ENCODE measurements around the gene UBL4B.

UBL4B gene

DNA sequence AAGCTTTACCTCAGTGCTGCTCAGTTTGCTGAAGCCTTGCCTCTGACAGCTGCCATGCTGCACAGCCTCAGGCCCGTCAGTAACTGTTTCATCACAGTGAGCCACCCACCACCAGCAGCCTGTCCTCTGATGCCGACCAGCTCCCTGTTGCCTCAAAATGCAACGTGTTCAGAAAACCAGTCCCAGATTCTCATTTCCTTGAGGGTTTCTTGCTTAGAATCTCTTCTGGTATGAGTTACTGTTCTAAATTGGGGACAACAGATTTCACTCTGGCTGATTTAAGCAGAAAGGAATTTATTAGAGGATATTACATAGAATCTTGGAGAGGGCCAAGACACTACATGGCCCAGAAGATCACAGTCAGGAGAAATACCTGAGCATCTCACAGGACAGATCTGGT, 11.0 kb downstream of the UBL4B start:
- no peak overlapping the region for H3K4me3 Mint-ChIP-seq
- peaks cover 6% of the 10 kb centered on the region for H3K9me3 Mint-ChIP-seq
- peaks cover 10% of the 10 kb centered on the region for H3K4me1 Mint-ChIP-seq
- no peak overlapping the region for H3K27ac Mint-ChIP-seq
- ATAC-seq (no peak), DNase-seq (ENCODE audit: low spot score in 2 of 2) (no peak)
- peaks cover 26% of the 10 kb centered on the region for H3K36me3 Mint-ChIP-seq

DNA sequence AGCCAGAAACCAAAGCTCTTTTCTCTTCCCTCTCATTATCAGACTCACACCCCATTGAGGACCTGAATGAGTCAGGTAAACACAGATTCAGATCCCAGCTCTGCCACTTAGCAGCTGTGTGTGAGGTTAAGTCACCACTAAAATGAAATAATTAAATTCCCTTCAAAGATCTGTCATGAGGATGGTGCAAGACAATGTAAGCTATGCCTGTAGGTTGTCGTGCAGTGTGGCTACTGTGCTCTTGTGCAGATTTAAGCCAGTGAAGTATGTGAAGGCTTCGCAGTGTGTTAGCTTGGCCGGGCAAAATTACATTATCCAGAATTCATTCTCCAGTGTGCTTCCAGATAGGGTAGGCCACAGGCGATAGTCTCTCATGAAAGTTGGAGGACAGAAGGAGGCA, 13.6 kb downstream of the UBL4B start:
- ATAC-seq (no peak), DNase-seq (ENCODE audit: low spot score in 2 of 2) (no peak)
- Mint-ChIP-seq H3K4me1 (peaks cover 4% of the 10 kb centered on the region), H3K4me3 (no peak overlapping the region), H3K36me3 (peaks cover 10% of the 10 kb centered on the region), H3K9me3 (no peaks in the 10 kb centered on the region), H3K27ac (no peak overlapping the region)

DNA sequence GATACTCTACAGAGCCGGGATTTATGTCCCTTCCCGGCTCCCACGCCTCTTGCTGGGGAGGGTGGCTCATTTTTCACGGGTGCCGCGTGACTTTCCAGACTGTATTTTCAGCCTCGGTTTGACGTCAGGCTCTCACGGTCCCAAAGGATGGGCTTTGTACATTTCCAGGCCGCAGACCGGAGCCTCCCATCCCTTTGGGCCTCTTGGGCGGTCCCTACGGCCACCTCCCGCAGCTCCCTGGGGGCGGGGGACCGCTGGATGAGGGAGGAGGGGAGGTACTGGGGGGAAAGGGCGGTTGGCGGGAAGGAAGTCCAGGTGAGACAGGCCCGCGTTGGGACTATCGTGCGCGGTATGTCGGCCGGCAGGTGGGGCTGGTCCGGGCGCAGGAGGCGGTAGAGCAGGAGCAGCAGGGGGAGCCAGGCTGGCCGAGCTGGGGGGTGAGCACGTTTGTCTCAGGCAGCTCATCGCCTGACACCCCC, 17.9 kb downstream of the UBL4B start:
- ATAC-seq (no peak), DNase-seq (ENCODE audit: low spot score in 2 of 2) (no peak)
- H3K4me3 Mint-ChIP-seq, result no peak overlapping the region
- H3K9me3 Mint-ChIP-seq, result no peaks in the 10 kb centered on the region
- no peaks in the 10 kb centered on the region for H3K4me1 Mint-ChIP-seq
- H3K36me3 Mint-ChIP-seq, result no peaks in the 10 kb centered on the region
- no peak overlapping the region for H3K27ac Mint-ChIP-seq

DNA sequence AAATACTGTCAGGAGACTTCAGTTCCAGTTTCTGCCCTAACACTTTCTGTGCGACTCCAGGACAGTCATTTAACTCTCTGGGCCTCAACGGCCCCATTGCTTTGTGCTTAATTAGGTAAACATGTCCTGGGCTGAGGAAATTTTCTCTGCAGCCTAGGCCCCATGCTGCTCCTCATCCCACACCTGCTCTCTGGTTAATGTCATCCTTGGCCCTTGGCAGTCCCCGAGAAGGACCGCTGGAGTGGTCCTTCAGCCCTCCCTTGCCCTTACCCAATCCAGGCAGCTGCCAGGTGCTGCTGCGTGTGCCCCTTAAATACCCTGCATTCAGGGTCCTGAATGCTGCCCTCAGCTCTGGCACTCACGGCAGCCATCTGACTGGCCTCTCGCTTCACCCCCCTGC, 18.7 kb downstream of the UBL4B start:
- DNase-seq (ENCODE audit: low spot score in 2 of 2) (no peak), ATAC-seq (no peak)
- Mint-ChIP-seq H3K36me3 (no peaks in the 10 kb centered on the region), H3K27ac (no peak overlapping the region), H3K9me3 (no peaks in the 10 kb centered on the region), H3K4me3 (no peak overlapping the region), H3K4me1 (no peaks in the 10 kb centered on the region)

DNA sequence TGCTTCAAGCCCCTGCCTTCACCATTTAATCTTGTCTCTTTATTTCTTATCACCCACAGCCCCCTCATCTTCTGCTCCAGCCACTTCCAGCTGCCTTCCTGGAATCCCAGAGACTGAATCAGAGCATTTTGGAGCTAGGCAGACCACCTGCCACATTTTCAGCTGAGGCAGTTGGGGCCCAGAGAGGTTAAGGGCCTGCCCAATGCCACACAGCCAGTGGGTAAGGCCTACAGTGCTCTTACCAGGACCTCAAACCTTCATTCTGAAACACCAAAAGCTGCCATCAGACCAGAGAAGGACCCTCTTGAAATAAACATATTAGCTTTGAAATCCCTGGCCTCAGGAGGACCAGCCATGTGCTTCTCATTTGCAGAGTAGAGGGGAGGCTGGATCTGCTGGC, 20.4 kb downstream of the UBL4B start:
- H3K9me3 Mint-ChIP-seq, result no peaks in the 10 kb centered on the region
- ATAC-seq, result no peak
- H3K27ac Mint-ChIP-seq, result no peak overlapping the region
- DNase-seq (ENCODE audit: low spot score in 2 of 2), result no peak
- peaks cover 9% of the 10 kb centered on the region for H3K4me1 Mint-ChIP-seq
- no peak overlapping the region for H3K4me3 Mint-ChIP-seq
- no peaks in the 10 kb centered on the region for H3K36me3 Mint-ChIP-seq

DNA sequence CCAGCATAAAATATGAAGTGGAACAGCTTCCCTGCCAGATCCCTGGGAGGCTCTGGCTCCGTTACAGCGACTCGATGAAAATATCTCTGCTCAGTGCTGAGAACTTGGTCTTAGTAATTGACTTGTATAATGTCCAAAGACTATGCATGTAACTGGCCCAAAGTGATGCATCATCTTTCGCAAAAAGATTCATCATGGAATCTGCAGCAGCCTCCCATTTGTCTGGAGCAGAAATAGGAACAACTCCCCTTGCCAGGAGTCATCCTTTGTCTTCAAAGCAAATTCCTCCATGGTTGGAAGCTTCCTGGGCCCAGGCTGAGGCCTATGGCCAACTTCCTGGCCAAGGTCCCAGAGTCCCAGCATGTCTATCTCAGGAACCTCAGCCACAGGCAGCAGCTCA, 21.2 kb downstream of the UBL4B start:
- H3K4me3 Mint-ChIP-seq, result no peak overlapping the region
- no peak overlapping the region for H3K27ac Mint-ChIP-seq
- H3K4me1 Mint-ChIP-seq, result peaks cover 11% of the 10 kb centered on the region
- H3K9me3 Mint-ChIP-seq, result no peaks in the 10 kb centered on the region
- H3K36me3 Mint-ChIP-seq, result no peaks in the 10 kb centered on the region
- no peak for ATAC-seq
- no peak for DNase-seq (ENCODE audit: low spot score in 2 of 2)

DNA sequence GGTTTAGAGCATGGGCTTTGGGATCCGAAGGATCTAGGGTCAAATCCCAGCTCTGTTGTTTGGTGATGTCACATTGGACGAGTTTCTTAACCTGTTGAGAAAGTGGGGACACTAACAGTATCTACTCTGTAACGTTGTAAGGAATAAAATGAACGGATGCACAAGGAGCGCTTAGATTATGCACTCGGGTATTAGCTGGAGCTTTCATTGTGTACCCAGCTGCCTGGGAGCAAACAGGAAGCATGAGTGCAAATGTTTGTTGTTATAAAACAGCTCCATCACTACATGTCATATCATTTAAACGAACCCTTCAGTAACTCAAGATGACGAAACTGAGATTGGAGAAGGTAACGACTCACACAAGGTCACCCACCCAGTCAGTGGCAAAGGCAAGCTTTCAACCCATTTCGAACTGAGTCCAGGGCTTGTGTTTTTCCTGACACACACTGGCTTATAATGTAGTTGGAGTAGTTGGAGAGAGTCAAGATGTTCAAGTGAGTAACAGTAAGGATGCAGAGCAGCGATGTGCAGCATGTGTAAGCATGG, 21.9 kb downstream of the UBL4B start:
- Mint-ChIP-seq H3K4me1 (peaks cover 11% of the 10 kb centered on the region), H3K36me3 (no peaks in the 10 kb centered on the region), H3K4me3 (no peak overlapping the region), H3K9me3 (no peaks in the 10 kb centered on the region), H3K27ac (no peak overlapping the region)
- no peak for DNase-seq (ENCODE audit: low spot score in 2 of 2)
- no peak for ATAC-seq

DNA sequence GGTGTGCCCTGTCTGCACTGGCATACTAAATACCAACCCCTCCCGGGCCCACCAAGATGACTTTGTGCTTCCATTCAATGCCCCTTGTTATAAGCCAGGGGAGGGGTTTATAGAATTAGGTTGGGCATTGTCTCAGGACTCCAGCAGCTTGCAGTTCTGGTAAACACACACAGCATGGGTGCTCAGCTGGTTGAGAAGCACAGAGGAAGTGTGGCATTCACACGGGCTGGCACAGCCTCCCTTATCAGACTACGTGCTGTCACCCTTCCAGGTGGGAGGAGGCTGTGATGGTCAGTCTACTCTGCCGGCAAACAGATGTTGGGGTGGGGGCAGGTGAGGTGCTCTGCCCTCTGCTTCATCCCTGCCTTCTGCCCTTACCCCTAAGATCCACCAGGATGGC, 23.0 kb downstream of the UBL4B start:
- ATAC-seq (peak; percentile 18), DNase-seq (ENCODE audit: low spot score in 2 of 2) (no peak)
- no peaks in the 10 kb centered on the region for H3K9me3 Mint-ChIP-seq
- H3K36me3 Mint-ChIP-seq, result no peaks in the 10 kb centered on the region
- H3K27ac Mint-ChIP-seq, result no peak overlapping the region
- H3K4me3 Mint-ChIP-seq, result no peak overlapping the region
- H3K4me1 Mint-ChIP-seq, result peaks cover 11% of the 10 kb centered on the region

DNA sequence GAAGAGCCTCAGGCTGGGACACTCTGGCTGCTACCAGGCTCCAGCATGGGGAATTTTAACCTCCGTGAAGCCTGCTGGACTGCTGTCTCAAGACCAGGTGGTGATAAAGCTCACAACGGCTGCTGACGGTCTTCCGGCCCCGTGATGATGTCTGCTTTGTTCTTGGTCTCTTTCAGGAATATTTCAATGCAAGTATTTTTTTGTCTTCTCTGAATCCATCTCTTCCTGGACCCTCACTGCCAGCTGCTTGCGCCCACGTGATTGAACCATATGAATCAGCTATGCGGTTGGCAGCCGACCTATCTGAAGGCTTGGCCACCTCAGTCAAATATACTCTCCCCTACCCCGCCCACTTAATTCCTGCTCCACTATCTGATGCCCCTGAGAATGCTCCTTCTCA, 23.4 kb downstream of the UBL4B start:
- Mint-ChIP-seq H3K27ac (no peak overlapping the region), H3K4me3 (no peak overlapping the region), H3K36me3 (no peaks in the 10 kb centered on the region), H3K9me3 (no peaks in the 10 kb centered on the region), H3K4me1 (peaks cover 11% of the 10 kb centered on the region)
- no peak for ATAC-seq
- no peak for DNase-seq (ENCODE audit: low spot score in 2 of 2)

DNA sequence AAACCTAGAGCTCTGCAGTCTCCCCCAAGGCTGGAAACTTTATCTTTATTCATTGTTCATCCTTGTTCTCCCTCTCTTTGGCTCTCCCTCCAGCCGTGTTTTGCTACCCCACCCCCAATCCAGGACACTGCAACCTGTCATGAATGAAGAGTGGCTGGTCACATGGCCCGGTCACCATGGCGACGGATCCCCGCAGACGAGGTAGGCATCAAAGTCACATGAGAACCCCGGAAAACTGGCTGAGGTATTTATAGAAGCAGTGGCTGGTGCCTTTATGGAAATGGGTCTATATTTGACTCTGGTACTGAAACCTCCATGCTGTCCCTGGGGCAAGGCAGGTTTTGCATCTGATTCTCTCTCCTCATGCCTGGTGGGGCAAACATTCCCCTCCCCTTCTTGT, 24.7 kb downstream of the UBL4B start:
- Mint-ChIP-seq H3K9me3 (no peaks in the 10 kb centered on the region), H3K36me3 (no peaks in the 10 kb centered on the region), H3K4me3 (no peak overlapping the region), H3K27ac (no peak overlapping the region), H3K4me1 (peaks cover 11% of the 10 kb centered on the region)
- DNase-seq (ENCODE audit: low spot score in 2 of 2) (no peak), ATAC-seq (peak; percentile 37)

DNA sequence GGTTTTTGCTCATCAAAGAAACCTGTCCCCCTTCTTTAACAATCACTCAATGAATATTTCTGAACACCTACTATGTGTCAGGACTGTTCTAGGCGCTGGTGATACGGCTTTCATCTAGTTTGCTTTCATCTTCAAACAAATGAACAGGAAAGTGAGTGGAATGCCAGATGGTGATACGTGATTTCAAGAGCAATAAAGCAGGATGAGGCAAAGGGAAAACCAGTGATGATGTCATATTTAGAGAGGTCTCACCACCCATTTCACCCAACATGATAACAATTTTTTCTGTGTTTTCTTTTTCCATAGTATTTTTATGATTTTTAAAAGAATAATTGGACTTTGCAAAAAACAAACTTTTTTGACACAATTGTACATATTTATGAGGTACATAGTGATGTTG, 26.7 kb downstream of the UBL4B start:
- Mint-ChIP-seq H3K36me3 (no peaks in the 10 kb centered on the region), H3K9me3 (no peaks in the 10 kb centered on the region), H3K4me3 (no peak overlapping the region), H3K27ac (no peak overlapping the region), H3K4me1 (peaks cover 11% of the 10 kb centered on the region)
- DNase-seq (ENCODE audit: low spot score in 2 of 2) (no peak), ATAC-seq (no peak)

DNA sequence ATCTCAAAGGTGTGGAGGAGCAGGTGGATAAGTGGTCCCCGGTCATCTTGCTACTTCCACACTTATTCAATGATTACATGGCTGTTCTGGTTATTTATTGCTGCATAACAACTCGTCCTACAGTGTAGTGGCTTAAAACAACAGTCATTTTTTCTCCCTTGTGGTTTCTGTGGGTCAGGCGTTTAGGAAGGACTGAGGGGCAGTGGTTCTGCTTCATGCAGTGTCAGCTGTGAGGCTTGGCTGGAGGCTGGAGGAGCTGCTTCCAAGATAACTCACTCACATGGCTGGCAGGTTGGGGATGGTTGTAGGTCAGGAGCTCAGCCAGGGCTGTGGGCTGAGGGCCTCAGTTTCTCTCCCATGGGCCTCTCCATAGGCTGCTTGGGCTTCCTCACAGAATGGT, 32.1 kb downstream of the UBL4B start:
- no peaks in the 10 kb centered on the region for H3K36me3 Mint-ChIP-seq
- no peaks in the 10 kb centered on the region for H3K9me3 Mint-ChIP-seq
- no peaks in the 10 kb centered on the region for H3K4me1 Mint-ChIP-seq
- H3K27ac Mint-ChIP-seq, result no peak overlapping the region
- DNase-seq (ENCODE audit: low spot score in 2 of 2) (no peak), ATAC-seq (peak; percentile 19)
- H3K4me3 Mint-ChIP-seq, result no peak overlapping the region

DNA sequence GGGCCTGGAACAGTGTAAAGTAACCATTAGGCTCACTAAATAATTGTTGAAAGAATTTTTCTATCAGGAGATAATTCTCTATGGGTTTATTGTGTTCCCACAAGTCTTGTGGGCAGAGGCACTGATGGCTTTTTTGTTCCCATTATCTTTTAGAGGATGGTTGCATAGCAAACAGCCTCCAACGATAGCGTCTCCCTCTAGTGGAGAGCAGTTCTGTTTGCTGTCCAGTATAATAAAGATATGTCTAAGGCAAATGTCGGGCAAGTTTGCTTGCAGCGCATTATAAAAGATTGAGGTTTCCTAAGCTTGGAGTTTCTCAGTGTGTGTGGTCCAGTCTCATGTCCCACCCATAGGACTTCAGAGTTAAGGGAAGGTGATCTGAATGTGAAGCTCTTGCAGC, 36.7 kb downstream of the UBL4B start:
- no peaks in the 10 kb centered on the region for H3K36me3 Mint-ChIP-seq
- H3K4me1 Mint-ChIP-seq, result no peaks in the 10 kb centered on the region
- no peaks in the 10 kb centered on the region for H3K9me3 Mint-ChIP-seq
- H3K4me3 Mint-ChIP-seq, result no peak overlapping the region
- H3K27ac Mint-ChIP-seq, result no peak overlapping the region
- DNase-seq (ENCODE audit: low spot score in 2 of 2) (no peak), ATAC-seq (no peak)

DNA sequence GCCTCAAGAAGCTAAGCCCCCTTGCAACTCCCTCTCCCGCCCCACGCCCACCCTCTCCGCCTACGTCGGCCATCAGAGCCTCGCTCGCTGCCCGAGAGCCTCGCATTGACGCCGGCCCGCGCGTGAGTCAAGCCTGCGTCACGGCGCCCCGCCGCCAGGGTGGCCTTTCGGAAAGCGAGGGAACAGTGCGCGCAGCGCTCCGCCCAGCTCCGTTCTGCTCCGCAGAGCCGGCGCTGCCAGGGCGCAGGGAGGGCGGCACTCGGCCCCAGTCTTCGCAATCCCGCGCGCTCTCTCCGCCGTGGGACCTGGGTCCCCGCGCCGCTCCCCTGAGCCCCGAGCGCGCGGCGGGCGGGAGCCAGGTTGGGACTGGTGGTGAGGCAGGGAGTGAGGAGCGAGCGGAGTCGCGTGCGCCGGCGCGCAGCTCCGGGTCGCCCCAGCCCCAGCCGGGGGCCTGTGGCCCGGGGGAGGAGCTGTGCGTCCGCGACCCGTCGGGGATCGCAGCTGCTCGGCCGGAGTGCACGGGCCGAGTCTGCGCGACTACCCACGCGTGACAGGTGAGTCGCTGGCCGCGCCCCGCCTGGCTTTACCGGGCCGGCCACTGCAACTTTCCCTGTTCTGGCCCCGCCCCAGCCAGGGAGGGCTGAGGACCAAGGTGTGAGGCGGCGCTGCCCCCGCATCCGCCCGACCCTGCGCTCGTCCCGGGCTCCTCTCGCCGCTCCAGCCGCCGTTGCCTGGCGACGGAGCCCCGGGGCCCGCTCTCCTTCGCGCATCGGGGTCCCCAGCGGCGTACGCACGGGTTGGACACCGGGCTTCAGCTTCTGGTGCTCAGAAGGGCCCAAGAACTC, 38.3 kb downstream of the UBL4B start, which contains the start of gene SLC6A17:
SLC6A17 (plus strand) TSS at position 165 of the 845 bp plus-strand sequence. CDS start 16,436 bp downstream, outside the sequence.
- Mint-ChIP-seq H3K4me1 (no peaks in the 10 kb centered on the region), H3K36me3 (no peaks in the 10 kb centered on the region), H3K9me3 (no peaks in the 10 kb centered on the region), H3K4me3 (no peak within 1 kb of the TSS), H3K27ac (no peak within 1 kb of the TSS)
- DNase-seq (ENCODE audit: low spot score in 2 of 2), result peak in 1 of 2 donors; percentile 13
- ATAC-seq, result peak; percentile 78

DNA sequence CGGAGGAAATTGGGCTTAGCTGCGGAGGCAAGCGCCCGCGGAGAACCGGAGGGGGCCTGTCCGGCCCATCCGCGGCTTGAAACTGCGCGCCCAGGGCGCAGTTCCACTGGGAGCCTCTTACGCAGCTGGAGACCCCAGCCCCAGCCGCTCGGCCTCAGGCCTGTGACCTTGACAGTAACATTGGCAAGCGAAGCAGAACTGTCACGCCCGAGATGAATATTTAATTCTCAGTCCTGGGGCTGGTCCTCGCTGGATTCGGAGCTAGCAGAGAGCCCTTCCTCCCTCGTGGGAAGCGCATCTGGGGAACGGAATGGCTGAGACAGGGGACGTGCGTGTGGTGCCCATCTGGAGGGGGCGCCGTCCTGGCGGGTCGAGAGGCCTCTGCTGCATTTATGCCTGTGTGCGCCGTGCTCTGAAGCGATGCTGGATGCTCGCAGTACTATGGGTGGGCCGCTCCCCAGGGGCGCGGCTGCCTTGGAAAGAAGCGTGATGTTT, 39.0 kb downstream of the UBL4B start:
- H3K4me3 Mint-ChIP-seq, result no peak overlapping the region
- H3K9me3 Mint-ChIP-seq, result no peaks in the 10 kb centered on the region
- no peaks in the 10 kb centered on the region for H3K4me1 Mint-ChIP-seq
- H3K36me3 Mint-ChIP-seq, result no peaks in the 10 kb centered on the region
- no peak for DNase-seq (ENCODE audit: low spot score in 2 of 2)
- H3K27ac Mint-ChIP-seq, result no peak overlapping the region
- ATAC-seq, result no peak

DNA sequence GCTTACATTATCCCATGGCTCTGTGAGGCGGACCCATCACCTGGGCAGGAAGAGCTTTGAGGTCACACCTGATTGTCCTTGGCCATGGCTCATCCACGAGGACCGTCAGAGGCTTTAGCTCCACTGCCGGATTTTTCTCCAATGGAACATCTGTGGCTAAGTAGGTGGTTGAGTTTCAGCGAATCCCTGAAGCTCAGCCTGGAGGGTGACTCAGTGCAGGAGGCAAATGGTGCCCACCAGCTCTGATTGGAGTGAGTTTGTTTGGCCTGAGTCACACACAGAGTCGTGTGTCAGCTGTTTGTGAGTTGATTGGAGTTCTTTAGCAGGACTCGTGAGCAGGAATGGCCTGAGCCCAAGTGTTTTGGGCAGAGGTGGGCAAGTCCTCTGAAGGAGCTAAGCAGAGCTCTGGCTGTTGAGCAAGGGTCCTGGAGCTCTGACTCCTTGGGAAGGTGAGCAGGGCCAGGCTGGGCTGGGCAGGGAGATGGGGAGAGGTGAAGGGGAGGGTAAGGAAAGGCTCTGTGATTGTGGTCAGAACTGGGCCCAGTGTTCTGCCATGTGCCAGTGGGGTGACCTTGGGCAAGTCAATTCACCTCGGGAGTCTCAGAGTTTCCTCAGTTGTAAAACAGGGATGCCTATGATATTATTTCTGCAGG, 40.0 kb downstream of the UBL4B start:
- DNase-seq (ENCODE audit: low spot score in 2 of 2), result no peak
- Mint-ChIP-seq H3K36me3 (no peaks in the 10 kb centered on the region), H3K4me3 (no peak overlapping the region), H3K27ac (no peak overlapping the region), H3K9me3 (no peaks in the 10 kb centered on the region), H3K4me1 (no peaks in the 10 kb centered on the region)
- no peak for ATAC-seq

Measured in stimulated activated effector memory CD8-positive, alpha-beta T cell treated with anti-CD3 and anti-CD28 coated beads, Interleukin-12 subunit alpha, Interleukin-12 subunit beta, amount 100 ng/mL, for 72 hours (primary cell).